ENCODE results near the gene ABHD1.
A peak's percentile ranks its signal among the peaks of the same experiment; 100 is the strongest.

Gene ABHD1

GRCh38 chr2:27083410-27084296, 40.0 kb upstream of the ABHD1 start:
- Mint-ChIP-seq H3K4me3 (peak overlapping the region; percentile 82), H3K9me3 (no peaks in the 10 kb centered on the region), H3K27me3 (no peaks in the 10 kb centered on the region), H3K4me1 (peaks cover 36% of the 10 kb centered on the region), H3K27ac (ENCODE audit: low read depth) (no peak overlapping the region), H3K36me3 (ENCODE audit: insufficient read depth) (peaks cover 7% of the 10 kb centered on the region)
- DNase-seq (ENCODE audit: low spot score in 2 of 2) (no peak), ATAC-seq (replicated peaks; ENCODE audit: extremely low read depth, poor library complexity, severe bottlenecking) (no peak)

- ATAC-seq (replicated peaks; ENCODE audit: extremely low read depth, poor library complexity, severe bottlenecking) (no peak), DNase-seq (ENCODE audit: low spot score in 2 of 2) (no peak)
- Mint-ChIP-seq H3K27ac (ENCODE audit: low read depth) (no peak overlapping the region), H3K36me3 (ENCODE audit: insufficient read depth) (peaks cover 7% of the 10 kb centered on the region), H3K27me3 (no peaks in the 10 kb centered on the region), H3K4me1 (peaks cover 36% of the 10 kb centered on the region), H3K9me3 (no peaks in the 10 kb centered on the region), H3K4me3 (peak overlapping the region; percentile 82)
Measured at GRCh38 chr2:27084297-27085061, 39.1 kb upstream of the ABHD1 start.

- DNase-seq (ENCODE audit: low spot score in 2 of 2) (no peak), ATAC-seq (replicated peaks; ENCODE audit: extremely low read depth, poor library complexity, severe bottlenecking) (no peak)
- H3K4me1 Mint-ChIP-seq = peaks cover 36% of the 10 kb centered on the region
- peak overlapping the region; percentile 76 for H3K27ac Mint-ChIP-seq (ENCODE audit: low read depth)
- peaks cover 7% of the 10 kb centered on the region for H3K36me3 Mint-ChIP-seq (ENCODE audit: insufficient read depth)
- H3K4me3 Mint-ChIP-seq = peak overlapping the region; percentile 82
- no peaks in the 10 kb centered on the region for H3K27me3 Mint-ChIP-seq
- H3K9me3 Mint-ChIP-seq = no peaks in the 10 kb centered on the region
Measured at GRCh38 chr2:27085062-27085672, 38.4 kb upstream of the ABHD1 start.

GRCh38 chr2:27085673-27086089, 37.9 kb upstream of the ABHD1 start:
- ATAC-seq (replicated peaks; ENCODE audit: extremely low read depth, poor library complexity, severe bottlenecking) = no peak

GRCh38 chr2:27086090-27086723, 37.4 kb upstream of the ABHD1 start:
- ATAC-seq (replicated peaks; ENCODE audit: extremely low read depth, poor library complexity, severe bottlenecking) = peak; percentile 94
- peak; percentile 97 to 99 for DNase-seq (ENCODE audit: low spot score in 2 of 2)
- no peaks in the 10 kb centered on the region for H3K9me3 Mint-ChIP-seq
- H3K27me3 Mint-ChIP-seq = no peaks in the 10 kb centered on the region
- H3K4me1 Mint-ChIP-seq = peaks cover 29% of the 10 kb centered on the region
- peak overlapping the region; percentile 76 for H3K27ac Mint-ChIP-seq (ENCODE audit: low read depth)
- H3K4me3 Mint-ChIP-seq = peak overlapping the region; percentile 82
- peaks cover 5% of the 10 kb centered on the region for H3K36me3 Mint-ChIP-seq (ENCODE audit: insufficient read depth)

More at GRCh38 chr2:27085673-27086089, 37.9 kb upstream of the ABHD1 start:
- no peak for DNase-seq (ENCODE audit: low spot score in 2 of 2)
- Mint-ChIP-seq H3K4me3 (peak overlapping the region; percentile 82), H3K36me3 (ENCODE audit: insufficient read depth) (peaks cover 7% of the 10 kb centered on the region), H3K27ac (ENCODE audit: low read depth) (peak overlapping the region; percentile 76), H3K4me1 (peaks cover 34% of the 10 kb centered on the region), H3K9me3 (no peaks in the 10 kb centered on the region), H3K27me3 (no peaks in the 10 kb centered on the region)

- Mint-ChIP-seq H3K4me3 (peak within 1 kb of the TSS; percentile 82), H3K27me3 (no peaks in the 10 kb centered on the region), H3K27ac (ENCODE audit: low read depth) (peak within 1 kb of the TSS; percentile 76), H3K9me3 (no peaks in the 10 kb centered on the region), H3K36me3 (ENCODE audit: insufficient read depth) (peaks cover 3% of the 10 kb centered on the region), H3K4me1 (peaks cover 23% of the 10 kb centered on the region)
- DNase-seq (ENCODE audit: low spot score in 2 of 2) (no peak), ATAC-seq (replicated peaks; ENCODE audit: extremely low read depth, poor library complexity, severe bottlenecking) (no peak)
Measured at GRCh38 chr2:27086724-27087593, 36.7 kb upstream of the ABHD1 start, which contains the start of gene KHK. Gene KHK (plus strand): TSS chr2:27086772. CDS start chr2:27087260, 488 bp downstream.

- H3K27ac Mint-ChIP-seq (ENCODE audit: low read depth) = no peak overlapping the region
Measured at GRCh38 chr2:27087823-27088410, 35.7 kb upstream of the ABHD1 start.

GRCh38 chr2:27088634-27089033, 35.0 kb upstream of the ABHD1 start:
- Mint-ChIP-seq H3K27ac (ENCODE audit: low read depth) (no peak overlapping the region), H3K27me3 (no peaks in the 10 kb centered on the region), H3K4me3 (no peak overlapping the region), H3K4me1 (peaks cover 23% of the 10 kb centered on the region), H3K9me3 (no peaks in the 10 kb centered on the region), H3K36me3 (ENCODE audit: insufficient read depth) (peaks cover 3% of the 10 kb centered on the region)
- ATAC-seq (replicated peaks; ENCODE audit: extremely low read depth, poor library complexity, severe bottlenecking) = no peak
- no peak for DNase-seq (ENCODE audit: low spot score in 2 of 2)

More at GRCh38 chr2:27087823-27088410, 35.7 kb upstream of the ABHD1 start:
- DNase-seq (ENCODE audit: low spot score in 2 of 2) (no peak), ATAC-seq (replicated peaks; ENCODE audit: extremely low read depth, poor library complexity, severe bottlenecking) (no peak)
- H3K4me3 Mint-ChIP-seq = peak overlapping the region; percentile 82
- peaks cover 23% of the 10 kb centered on the region for H3K4me1 Mint-ChIP-seq
- no peaks in the 10 kb centered on the region for H3K27me3 Mint-ChIP-seq
- no peaks in the 10 kb centered on the region for H3K9me3 Mint-ChIP-seq
- peaks cover 3% of the 10 kb centered on the region for H3K36me3 Mint-ChIP-seq (ENCODE audit: insufficient read depth)

- H3K4me1 Mint-ChIP-seq = peaks cover 18% of the 10 kb centered on the region
- H3K27ac Mint-ChIP-seq (ENCODE audit: low read depth) = no peak overlapping the region
- peaks cover 3% of the 10 kb centered on the region for H3K36me3 Mint-ChIP-seq (ENCODE audit: insufficient read depth)
- H3K9me3 Mint-ChIP-seq = no peaks in the 10 kb centered on the region
- ATAC-seq (replicated peaks; ENCODE audit: extremely low read depth, poor library complexity, severe bottlenecking) = no peak
- H3K27me3 Mint-ChIP-seq = no peaks in the 10 kb centered on the region
- H3K4me3 Mint-ChIP-seq = no peak overlapping the region
- no peak for DNase-seq (ENCODE audit: low spot score in 2 of 2)
Measured at GRCh38 chr2:27089111-27089954, 34.3 kb upstream of the ABHD1 start.

- Mint-ChIP-seq H3K36me3 (ENCODE audit: insufficient read depth) (peaks cover 3% of the 10 kb centered on the region), H3K4me1 (peaks cover 18% of the 10 kb centered on the region), H3K4me3 (no peak overlapping the region), H3K9me3 (no peaks in the 10 kb centered on the region), H3K27me3 (no peaks in the 10 kb centered on the region), H3K27ac (ENCODE audit: low read depth) (no peak overlapping the region)
- ATAC-seq (replicated peaks; ENCODE audit: extremely low read depth, poor library complexity, severe bottlenecking) = no peak
- DNase-seq (ENCODE audit: low spot score in 2 of 2) = no peak
Measured at GRCh38 chr2:27091746-27092695, 31.6 kb upstream of the ABHD1 start.
